H54 (cell line): ENCODE data around the gene ITPR3.

Source experiments
- DNase-seq: peaks from one replicate; pipeline ENCODE4 v3.0.0; 2011; ENCODE audit warnings: low spot score, mixed read lengths; ENCODE audit not compliant: insufficient read length
- FAIRE-seq: peaks from 3 replicates; lab custom pipeline; 2011; peaks lifted over from hg19 to GRCh38; lab: Jason Lieb, UNC
- POLR2A ChIP-seq: IDR thresholded peaks from 2 replicates; pipeline ENCODE4 v1.6.1; 2011; ENCODE audit warnings: low read depth, mild to moderate bottlenecking, low read length

The ITPR3 gene

DNA sequence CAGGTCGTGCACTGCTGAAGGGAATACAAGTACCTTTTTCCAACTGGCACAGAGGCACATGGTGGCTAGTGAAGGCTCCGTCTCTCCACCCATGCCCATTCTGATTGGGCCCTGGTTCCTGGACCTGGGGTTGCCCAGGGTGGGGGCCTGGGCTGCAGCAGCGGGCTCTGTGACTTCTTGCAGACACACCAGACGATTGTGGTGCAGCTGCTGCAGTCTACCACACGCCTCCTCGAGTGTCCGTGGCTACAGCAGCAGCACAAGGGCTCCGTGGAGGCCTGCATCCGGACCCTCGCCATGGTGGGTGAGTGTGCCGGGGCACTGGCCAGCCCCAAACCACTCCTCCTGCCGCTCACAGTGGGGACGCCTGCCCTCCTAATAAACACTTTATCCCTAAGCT, 61.2 kb downstream of the ITPR3 start:
- no peak for FAIRE-seq
- no peak for DNase-seq
- no peak for TF ChIP-seq POLR2A

DNA sequence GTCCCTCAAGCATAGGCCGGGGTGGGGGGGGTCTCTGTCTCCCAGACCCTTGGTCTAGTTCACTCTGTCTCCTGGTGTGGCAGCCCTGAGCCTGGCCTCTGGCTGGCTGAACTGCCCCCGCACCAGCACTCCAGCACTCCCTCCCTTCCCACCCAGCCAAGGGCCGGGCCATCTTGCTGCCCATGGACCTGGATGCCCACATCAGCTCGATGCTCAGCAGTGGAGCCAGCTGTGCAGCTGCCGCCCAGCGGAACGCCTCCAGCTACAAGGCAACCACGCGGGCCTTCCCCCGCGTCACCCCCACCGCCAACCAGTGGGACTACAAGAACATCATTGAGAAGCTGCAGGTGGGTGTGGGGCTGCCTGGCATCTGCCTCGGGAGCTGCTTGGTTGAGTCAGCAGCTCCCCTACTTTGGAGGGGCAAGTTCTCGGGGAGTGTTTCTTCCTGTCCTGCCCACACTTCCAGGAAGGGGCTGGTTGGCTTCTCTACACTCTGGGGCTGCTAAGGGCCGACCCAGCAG, 62.0 kb downstream of the ITPR3 start:
- FAIRE-seq (no peak), DNase-seq (no peak)
- no peak for TF ChIP-seq POLR2A

DNA sequence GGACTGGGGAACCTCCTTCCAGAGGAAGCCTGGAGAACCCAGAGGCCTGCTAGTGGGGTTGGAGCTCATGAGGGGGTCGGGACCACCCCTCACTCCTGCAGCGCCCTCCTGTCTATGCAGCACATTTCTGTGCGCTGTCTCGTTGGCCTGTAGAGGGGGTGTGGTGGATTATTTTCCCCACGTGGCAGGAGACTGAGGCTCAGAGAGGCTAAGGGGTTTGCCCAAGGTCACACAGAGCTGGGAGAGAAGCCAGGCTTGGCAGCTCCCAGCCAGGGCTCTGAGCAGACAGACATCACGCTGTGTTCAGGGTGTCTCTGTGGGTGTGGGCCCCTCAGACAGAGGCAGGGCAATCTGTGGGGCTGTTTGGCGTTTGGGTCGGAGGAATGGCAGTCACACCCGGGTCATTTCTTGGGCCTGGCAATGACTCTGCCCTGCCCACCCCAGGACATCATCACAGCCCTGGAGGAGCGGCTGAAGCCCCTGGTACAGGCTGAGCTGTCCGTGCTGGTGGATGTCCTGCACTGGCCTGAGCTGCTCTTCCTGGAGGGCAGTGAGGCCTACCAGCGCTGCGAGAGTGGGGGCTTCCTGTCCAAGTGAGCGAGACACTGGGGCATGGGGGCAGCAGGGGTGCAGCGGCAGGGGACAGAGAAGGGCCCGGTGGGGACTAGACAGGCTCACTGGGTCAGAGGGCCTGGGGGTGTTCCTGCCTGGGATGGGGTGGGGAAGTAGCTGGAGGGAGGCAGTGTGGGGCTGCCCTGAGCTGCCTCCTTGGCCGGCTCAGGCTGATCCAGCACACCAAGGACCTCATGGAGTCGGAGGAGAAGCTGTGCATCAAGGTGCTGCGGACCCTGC, 62.7 kb downstream of the ITPR3 start:
- FAIRE-seq: no peak
- TF ChIP-seq POLR2A: no peak

DNA sequence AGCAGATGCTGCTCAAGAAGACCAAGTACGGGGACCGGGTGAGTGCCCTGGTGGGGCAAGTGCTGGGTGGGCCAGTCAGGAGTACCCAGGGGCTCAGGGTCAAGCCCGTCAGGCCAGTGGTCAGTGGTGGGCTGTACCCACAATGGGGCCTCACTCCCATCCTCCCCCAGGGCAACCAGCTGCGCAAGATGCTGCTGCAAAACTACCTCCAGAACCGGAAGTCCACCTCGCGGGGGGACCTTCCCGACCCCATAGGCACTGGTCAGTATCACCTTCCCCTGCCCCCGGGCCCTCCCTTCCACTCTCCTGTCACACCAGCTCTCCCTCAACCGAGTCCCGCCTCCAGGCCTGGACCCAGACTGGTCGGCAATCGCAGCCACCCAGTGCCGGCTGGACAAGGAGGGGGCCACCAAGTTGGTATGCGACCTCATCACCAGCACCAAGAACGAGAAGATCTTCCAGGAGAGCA, 63.3 kb downstream of the ITPR3 start:
- TF ChIP-seq POLR2A: no peak
- FAIRE-seq: no peak
- no peak for DNase-seq

More for the DNA sequence above, 62.7 kb downstream of the ITPR3 start:
- DNase-seq: no peak

DNA sequence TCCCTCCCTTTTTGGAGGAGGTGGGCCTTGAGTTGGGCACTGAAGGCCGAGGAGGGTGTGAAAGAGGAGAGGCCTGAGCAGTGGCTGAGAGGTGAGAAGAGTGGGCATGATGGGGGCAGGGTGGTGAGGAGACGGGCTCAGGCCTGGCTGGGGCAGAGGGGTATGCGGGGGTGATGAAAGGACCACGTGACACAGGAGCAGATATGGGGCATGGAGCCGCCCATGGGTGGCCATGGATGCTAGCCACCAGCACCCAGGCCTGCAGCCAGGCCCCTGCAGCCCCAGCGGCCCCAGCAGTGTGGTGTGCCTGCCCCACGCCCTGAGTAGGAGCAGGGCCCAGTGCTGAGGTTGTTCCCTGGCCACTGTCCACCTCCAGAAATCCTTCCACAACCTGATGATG, 63.9 kb downstream of the ITPR3 start:
- TF ChIP-seq POLR2A: no peak
- FAIRE-seq: no peak
- DNase-seq: no peak

DNA sequence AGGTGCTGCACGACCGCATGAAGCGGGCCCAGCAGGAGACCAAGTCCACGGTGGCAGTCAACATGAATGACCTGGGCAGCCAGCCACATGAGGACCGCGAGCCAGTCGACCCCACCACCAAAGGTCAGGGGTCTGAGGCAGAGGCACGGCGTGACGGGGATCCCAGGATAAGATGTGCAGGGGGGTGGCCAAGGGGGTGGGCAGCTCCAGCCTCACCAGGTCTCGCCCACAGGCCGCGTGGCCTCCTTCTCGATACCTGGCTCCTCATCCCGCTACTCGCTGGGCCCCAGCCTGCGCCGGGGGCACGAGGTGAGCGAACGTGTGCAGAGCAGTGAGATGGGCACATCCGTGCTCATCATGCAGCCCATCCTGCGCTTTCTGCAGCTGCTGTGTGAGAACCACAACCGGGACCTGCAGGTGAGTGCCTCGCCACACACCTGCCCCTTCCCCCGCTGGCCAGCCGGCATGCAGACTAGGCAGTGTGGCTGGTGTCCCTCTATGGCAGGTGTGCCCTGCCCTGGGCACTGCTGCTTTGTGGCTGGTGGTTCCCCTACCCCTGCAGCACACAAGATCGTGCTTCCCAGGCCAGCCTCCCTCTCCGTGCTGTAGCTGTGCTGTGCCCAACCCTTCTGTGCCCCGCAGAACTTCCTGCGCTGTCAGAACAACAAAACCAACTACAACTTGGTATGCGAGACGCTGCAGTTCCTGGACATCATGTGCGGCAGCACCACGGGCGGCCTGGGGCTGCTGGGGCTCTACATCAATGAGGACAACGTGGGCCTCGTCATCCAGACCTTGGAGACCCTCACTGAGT, 64.5 kb downstream of the ITPR3 start:
- no peak for DNase-seq
- no peak for FAIRE-seq
- no peak for TF ChIP-seq POLR2A

DNA sequence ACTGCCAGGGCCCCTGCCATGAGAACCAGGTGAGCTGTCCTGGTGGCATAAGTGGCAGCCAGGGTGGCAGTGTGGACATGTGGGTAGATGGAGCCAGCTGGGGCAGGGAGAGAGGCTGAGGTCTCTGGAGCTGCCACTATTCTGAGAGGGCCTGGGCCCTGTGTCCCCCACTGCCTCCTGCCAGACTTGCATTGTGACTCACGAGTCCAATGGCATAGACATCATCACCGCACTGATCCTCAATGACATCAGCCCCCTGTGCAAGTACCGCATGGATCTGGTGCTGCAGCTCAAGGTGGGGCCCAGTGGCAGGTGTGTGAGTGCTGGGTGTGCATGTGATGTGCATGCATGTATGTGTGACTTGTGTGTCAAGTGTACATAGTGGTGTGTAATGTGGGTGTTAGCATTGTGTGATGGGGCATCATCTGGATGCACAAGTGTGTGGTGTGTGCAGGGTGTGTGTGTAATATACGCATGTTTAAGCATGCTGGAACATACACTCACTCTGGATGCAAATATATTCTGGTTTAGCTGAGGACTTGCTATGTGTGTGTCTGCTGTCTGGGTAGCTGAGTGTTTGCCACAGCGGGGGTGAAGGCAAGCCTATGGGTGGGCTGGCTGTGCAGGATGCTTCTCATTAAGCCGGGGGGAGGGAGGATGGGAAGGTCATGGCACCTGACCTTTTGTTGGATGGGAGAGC, 65.3 kb downstream of the ITPR3 start:
- FAIRE-seq: no peak
- no peak for TF ChIP-seq POLR2A
- no peak for DNase-seq

DNA sequence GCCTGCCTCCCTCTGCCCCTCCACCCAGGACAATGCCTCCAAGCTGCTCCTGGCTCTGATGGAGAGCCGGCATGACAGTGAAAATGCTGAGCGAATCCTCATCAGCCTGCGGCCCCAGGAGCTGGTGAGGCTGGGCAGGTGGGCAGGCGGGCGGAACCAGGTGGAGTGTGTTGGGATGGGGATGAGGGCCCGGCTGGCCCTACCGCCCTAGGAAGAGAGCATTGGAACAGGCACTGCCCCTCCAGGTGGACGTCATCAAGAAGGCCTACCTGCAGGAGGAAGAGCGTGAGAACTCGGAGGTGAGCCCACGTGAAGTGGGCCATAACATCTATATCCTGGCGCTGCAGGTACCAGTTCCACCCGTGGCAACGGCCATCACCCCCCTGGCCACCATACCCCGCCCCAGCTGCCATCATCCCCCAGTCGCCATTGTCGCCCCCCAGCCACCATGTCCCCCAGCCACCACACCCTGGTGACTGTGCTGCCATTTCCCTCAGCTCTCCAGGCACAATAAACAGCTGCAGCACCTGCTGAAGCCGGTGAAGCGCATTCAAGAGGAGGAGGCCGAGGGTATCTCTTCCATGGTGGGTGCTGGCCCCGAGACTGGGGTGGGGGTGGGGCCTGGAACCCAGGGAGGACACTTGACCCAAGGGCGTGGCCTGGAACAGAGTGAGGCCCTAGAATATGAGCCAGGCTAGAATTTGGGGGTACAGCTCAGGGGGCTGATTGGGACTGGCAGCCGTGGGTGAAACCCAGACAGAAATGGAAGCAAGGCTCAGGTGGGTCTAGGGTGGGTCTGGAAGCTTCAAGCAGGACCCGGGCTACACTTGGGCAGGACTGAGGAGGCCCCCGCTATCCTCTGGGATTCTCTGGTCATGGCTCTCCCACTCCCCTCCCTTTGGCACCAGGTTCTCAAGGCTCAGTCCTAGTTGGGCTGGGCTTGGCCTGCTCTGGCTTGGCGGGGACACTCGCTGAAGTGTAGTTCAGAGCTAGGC, 66.2 kb downstream of the ITPR3 start:
- TF ChIP-seq POLR2A: no peak
- no peak for FAIRE-seq

DNA sequence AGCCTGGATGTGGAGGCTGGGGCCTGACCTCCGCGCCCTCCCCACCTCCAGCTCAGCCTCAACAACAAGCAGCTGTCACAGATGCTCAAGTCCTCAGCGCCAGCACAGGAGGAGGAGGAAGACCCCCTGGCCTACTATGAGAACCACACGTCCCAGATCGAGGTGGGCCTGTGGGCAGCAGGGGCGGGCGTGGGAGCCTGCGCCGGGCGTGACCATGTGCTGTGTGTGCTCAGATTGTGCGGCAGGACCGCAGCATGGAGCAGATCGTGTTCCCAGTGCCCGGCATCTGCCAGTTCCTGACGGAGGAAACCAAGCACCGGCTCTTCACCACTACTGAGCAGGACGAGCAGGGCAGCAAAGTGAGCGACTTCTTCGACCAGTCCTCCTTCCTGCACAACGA, 66.9 kb downstream of the ITPR3 start:
- TF ChIP-seq POLR2A: no peak
- FAIRE-seq (no peak), DNase-seq (no peak)

More for the DNA sequence above, 66.2 kb downstream of the ITPR3 start:
- no peak for DNase-seq

DNA sequence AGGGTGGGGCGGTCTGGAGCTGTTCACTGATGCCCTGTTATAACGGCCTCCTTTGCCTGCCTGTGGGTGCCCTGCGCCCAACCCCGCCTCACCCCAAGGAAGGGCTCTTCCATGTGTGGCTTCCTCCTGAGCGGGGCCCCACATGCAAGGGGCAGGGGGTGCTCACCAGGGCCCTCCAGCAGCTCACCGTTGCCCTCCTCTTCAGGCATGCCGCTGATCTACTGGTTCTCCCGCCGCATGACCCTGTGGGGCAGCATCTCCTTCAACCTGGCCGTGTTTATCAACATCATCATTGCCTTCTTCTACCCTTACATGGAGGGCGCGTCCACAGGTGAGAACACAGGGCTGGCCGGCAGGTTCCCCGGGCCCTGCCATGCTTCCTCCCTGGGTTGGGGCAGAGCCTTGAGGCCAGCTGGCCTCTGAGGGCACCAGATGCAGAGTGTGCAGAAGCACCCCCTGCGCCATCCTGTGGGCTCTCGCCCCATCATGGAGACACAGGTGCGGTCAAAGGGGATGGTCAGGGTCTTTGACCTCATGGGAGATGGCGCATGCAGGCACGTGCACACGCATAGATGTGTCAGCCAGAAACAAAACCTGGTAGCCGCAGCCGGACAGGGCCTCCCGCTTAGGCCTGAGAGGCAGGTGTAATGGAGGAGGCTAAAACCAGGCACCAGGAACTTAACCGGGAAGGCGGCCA, 67.5 kb downstream of the ITPR3 start:
- DNase-seq: no peak
- no peak for FAIRE-seq
- TF ChIP-seq POLR2A: no peak

DNA sequence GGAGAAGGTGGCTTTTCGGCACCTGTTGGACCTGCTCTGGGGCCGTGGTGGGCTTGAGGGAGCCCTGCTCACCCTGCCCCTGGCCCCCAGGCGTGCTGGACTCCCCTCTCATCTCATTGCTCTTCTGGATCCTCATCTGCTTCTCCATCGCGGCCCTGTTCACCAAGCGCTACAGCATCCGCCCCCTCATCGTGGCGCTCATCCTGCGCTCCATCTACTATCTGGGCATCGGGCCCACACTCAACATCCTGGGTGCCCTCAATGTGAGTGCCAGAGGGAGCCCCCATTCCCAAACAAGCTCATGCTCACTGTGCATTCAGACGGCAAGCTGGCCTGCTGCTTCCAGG, 68.0 kb downstream of the ITPR3 start:
- DNase-seq (no peak), FAIRE-seq (no peak)
- TF ChIP-seq POLR2A: no peak

DNA sequence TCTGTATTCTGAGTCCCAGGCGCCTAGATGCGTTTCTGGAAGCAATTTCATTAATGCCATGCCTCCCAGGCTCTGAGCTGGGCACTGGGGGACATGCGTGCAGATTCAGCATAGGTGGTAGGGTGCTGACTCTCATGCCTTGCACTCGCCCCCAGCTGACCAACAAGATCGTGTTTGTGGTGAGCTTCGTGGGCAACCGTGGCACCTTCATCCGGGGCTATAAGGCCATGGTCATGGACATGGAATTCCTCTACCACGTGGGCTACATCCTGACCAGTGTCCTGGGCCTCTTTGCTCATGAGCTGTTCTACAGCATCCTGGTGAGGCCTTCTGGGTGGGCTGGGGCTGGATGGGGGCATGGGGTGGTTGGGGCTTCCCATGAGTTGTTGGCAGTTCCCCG, 68.8 kb downstream of the ITPR3 start:
- no peak for TF ChIP-seq POLR2A
- DNase-seq (no peak), FAIRE-seq (no peak)
